ENCODE data around the gene ITIH3.

Gene ITIH3

DNA sequence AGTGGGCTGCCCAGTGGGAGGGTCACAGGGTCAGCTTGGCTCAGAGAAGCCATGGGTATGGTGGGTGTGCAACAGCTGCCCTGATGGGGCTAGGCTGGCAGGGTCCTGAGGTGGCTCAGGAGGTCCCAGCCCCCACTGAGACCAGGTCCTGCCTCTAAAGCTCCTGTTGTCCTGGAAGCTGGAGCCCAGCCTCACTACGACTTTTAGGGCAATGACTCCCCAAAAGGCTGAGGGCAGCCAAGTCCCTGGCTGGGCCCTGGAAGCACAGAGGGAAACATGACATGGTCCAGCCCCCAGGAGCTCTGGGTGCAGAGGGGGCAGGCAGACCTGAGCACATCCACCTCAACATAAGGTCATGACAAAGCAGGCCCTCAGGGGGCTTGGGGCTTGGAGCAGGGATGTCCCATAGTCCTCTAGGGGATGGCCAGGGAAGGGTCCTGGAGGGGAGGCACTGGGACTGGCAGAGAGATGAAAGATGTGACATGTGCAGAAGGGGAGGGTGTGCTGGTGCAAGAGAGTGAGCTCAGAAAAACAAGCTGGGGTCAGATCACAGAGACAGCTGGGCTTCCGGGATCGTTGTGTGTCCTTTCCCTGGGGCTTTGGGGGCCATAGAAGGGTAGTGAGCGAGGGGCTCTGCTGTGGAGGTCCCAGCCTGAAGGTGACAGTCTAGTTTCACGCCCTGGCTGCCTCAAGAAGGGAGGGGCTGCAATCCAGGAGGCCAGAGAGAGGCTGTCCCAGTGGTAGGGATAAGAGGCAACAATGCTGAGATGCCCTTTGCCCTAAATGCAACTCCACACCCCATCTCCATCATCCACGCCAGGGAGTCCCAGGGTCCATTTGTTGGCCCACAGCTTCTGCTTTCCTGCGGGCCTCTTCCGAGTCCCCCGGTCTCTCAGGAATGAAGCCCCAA is 639 bp upstream of the ITIH3 start:
- DNase-seq (ENCODE audit: low spot score): no peak

DNA sequence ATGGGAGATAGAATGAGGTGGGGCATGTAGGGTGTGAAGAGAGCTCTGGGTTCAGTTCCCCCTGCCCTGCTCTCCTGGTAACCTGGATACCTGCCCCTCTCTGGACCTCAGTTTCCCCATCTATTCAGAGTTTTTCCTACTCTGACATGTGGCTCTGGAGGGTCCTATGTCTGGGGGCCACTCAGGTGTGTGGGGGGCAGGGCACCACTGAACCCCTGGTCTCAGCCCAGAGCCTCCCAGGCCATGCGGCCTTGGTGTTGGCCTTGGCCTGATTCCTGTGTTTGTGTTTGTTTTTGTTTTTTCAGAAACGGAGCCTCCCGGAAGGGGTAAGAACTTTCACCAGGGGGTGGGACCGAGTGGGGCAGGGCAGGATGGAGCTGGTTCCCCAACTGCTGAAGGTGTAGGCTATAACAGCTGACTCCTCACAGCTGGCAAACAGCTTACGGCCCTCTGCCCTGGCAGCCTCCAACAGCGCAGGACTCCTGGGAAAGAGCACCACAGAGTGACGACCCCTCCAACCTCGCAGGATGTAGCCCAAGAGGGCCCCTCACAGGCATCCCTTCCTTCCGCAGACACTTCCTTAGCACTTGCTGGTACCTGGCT is 803 bp downstream of the ITIH3 start:
- DNase-seq (ENCODE audit: low spot score): no peak

DNA sequence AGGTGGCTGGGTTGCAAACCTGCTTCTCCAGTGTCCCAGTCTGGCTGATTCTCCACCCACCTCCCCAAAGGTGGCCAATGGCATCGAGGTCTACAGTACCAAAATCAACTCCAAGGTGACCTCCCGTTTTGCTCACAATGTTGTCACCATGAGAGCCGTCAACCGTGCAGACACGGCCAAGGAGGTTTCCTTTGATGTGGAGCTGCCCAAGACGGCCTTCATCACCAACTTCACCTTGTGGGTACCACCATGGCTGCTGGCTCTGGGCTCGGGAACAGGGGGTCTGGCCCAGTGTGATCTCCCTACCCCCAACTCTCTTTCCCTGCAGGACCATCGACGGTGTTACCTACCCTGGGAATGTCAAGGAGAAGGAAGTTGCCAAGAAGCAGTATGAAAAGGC is 1.8 kb downstream of the ITIH3 start:
- DNase-seq (ENCODE audit: low spot score): no peak

DNA sequence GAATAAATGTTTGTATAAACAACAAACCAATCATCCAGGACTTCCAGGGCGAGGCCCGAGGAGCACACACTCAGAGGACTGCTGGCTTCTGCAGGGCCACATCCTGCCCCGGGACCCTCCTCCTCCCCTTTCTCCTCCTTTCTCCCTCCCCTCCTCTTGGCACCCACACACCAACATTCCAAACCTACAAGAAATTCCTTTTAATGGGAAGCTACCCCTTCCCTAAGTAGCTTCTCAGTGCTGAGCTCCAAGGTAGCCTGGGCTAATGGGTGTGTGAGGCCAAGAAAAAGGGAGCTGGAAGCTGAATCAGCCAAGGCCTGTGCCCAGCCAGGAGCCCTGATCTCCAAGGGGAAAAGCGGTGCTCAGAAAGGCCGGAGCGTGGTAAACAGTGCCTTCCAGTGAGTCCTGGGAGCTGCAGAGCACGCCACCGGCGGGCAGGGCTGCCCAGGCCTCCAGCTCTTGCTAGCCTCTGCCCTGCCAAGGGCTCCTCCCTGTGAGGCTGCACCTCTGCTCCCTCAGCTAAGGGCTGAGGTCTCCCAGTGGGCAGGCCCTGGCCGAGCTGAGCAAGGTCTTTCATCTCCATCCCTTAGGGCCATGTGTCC is 3.9 kb downstream of the ITIH3 start:
- DNase-seq (ENCODE audit: low spot score): no peak

DNA sequence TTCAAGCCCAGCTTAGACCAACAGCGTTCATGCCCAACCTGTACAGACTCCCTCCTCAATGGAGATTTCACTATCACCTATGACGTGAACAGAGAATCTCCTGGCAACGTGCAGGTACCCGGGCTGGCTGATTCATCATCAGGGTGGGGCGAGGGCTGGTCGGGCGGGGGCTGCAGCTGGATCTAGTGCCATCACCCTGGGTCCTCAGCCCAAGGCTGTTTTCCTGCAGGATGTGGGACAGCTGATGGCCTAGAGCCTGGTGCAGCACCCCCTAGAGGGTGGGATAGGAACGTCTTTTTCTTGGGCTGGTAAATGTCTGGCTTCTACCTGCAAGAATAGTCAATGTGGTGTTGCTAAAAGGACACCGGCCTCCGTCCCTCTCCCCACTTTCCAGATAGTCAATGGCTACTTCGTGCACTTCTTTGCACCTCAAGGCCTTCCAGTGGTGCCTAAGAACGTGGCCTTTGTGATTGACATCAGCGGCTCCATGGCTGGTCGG is 4.4 kb downstream of the ITIH3 start:
- no peak for DNase-seq (ENCODE audit: low spot score)

DNA sequence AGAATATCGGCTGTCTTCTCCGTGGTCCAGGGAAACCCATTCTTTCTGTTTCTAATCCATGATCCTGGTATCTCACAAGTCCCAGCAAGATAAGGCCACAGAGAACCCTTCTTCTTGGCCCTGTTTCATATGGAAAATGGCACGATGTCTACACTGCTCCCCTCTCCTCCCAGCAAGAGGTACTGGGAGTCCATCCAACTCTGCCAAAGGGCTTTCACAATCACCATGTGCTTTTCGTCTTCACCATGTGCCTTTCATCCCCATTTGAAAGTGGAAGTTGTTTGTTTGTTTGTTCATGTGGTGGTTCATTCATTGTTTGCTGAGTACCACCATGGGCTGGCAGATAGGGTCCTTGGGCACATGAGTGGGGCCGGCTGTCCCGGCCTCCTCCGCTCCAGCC is 5.5 kb downstream of the ITIH3 start:
- no peak for DNase-seq (ENCODE audit: low spot score)

DNA sequence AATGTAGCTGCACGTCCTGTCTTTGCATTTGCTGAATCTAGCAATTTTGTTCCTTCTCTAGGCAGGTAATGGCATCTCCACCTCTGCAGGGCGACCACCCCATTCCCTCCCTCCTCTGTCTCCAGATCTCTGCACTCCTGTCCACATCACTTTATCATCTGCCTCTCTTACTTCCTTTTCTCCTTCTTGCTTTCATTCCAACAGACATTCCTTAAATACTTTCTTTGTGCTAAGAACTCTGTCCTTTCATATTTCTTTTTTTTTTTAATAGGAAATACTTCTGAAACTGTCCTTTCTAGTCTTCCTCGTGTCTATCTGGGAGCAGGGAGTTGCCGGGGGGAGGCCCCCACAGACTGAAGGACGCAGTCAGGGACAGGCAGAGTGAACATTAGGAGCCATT is 7.2 kb downstream of the ITIH3 start:
- DNase-seq (ENCODE audit: low spot score): no peak

DNA sequence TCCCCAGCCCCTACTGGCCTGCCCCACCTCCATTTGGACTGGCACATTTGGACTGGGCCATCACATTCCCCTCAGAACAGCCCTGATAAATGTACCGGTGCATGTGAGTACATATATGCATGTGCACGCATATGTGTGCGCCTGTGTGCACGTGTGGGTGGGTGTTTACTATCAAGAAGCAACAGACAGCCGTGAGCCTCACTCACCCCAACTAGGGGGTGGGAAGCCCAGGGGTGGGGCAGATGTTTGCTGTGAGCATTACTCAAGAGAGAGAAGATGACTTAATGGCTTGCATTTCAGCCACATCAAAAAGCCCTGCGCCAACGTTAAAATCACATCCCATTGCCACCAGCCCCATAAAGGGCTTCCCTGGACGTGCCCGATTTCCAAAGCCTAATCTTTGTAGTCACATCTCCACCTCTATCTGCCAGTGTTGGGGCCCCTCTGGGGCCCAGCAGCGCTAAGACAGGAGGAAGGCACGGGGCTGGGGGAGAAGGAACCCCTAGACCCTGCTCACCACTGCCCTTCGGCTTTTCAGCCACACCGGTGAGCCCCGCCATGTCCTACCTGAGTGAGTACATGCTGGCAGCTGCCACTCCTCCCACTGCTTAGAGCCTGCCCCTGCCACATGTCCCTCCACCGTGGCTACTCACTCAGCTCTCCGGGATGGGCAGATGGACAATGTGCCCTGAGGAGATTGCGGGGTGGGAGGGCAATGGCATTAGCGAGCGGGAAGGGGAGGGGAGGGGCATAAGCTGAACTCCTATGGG is 10.9 kb downstream of the ITIH3 start:
- no peak for DNase-seq (ENCODE audit: low spot score)

DNA sequence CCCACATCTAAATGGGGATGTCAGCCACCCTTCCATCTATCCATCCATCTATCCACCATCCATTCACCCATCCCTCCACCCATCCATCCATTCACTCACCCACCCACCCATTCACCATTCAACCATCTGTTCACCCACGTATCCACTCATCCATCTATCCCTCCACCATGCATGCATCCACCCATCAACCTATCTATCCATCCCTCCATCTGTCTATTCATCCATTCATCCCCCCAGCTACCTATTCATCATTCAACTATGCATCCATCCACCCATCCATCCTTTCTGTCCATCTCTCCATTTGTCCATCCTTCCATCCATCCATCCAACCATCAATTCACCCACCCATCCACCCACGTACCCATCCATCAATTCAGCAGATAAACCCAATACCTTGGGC is 14.6 kb downstream of the ITIH3 start:
- no peak for DNase-seq (ENCODE audit: low spot score)

DNA sequence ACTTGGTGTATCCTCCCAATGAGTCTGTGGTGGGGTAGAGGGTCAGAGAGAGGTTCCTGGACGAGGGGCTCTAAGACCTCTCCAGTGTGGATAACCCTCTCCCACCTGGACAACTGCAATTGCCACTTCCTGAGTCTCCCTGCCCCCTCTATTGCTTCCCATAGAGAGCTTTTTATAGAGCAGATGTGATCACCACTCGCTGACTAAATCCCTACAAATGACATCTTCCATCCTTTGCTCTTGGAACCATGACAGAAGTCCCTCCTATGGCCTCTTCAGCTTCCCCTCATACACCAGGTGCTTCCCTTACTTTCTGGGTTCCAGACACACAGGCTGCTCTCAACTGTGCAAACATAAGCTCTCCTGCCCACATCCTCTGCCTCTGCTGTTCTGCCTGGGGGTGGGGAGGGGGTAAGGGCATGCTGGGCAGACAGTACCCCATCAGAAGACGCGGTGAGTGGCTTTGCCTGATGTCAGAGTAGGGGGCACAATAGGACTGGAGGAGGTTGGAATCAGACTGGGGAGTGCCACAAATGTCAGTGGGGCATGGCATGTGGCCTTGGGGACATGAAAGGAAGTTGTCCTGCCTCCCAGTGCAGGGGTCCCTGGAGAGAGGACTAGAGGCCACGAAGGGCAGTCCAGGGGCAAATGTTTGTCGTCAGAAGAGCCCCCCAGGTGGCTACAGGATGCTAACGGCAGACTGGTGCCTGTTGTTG is 15.2 kb downstream of the ITIH3 start:
- DNase-seq (ENCODE audit: low spot score): no peak

DNA sequence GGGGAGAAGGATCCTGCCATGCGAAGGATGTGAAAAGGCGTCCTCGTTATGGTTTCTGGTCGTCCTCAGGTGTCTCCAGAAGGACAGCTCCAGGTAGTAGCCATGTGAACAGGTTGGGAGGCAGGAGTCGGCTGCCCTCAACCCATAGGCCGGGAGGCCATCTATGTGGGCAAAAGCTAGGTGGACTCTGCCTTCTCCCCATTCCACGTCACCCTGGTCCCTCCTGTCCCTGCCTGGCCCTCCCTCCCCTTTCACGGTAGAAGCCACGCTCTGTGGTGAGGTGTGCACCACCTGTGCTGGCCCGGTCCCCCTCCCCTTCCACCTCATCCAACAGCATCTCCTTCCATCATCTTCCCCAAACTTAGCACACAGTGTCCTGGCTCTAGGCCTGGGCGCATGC is 16.3 kb downstream of the ITIH3 start:
- DNase-seq (ENCODE audit: low spot score): no peak

DNA sequence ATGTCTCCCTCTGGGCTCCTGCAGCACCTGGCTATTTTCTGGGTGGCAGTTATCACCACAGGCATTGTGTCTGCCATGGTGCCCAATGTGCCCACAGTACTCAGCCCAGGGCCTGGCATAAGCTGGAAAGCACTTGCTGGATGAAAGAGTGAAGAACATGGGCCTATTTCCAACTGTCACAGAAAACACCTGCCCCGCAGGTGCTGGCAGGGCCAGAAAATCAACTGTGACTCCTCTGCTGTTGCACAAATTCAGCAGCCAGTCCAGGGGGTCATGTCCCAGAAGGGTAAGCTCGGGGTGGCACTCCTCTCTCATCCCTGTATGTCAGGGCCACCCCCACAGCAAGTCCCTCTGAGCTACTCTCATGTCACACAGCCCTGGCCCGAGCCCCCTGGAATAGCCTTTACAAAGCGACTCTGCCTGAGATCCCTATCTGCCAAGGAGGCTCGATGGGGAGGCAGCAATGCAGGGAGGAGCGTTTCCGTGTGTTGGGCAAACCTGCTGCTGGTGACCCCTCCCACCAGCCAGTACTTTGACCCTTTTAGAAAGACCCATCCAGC is 16.9 kb downstream of the ITIH3 start:
- no peak for DNase-seq (ENCODE audit: low spot score)

DNA sequence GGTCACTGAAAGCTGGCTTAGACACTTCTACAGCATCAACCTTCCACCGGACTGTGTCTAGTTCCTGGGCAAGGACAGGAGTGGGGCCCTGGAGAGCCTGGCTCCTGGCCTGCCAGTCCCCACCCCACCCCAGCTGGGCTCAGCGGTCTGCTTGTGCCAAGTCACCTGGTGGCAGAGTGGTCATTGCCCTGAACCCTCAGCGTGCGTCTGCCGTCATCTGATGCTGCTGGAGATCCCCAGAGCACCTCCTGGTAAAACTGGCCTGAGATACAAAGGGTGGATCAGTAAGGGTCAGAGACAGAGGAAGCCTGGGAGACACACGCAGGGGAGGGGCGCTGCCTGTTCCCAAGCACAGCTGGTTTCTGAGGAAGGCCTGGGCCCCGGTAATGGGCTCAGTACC is 19.2 kb downstream of the ITIH3 start:
- no peak for DNase-seq (ENCODE audit: low spot score)

DNA sequence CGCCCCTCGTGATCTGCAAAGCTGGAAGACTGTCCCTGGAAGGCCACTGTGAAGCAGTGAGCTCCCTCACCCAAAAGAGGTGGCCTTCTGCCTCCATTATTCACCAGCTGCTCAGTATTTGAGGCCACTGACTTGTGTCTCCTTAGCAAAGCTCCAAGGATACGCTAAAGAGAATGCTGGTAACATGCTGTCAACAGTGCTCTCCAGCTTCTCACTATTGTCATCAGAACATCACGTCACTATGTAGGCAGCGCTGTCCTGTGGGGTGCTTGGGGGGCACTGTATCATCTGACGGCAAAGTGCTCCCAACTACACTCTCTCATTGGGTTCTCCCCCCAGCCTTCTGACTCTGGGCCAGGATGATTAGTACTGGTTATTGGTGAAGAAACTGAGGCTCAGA is 21.6 kb downstream of the ITIH3 start:
- DNase-seq (ENCODE audit: low spot score): no peak

DNA sequence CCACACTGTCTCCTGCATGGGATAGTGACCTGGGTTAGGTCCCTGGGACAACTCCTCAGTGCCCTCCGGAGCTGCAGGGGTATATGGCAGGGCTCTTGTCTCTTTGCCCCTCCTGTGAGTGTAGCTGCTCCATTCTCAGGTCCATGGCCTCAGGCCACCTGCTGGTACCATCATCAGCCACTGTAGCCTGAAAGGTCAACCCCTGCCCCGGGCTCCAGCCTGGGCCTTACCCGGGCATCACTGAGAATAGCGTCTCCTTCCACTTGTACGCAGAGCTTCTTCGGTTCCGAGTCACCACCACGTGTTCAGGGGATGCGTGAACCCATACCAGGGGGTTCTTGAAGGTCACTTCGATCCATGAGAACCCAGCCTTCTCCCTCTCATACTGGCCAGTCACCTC is 22.1 kb downstream of the ITIH3 start:
- no peak for DNase-seq (ENCODE audit: low spot score)

DNA sequence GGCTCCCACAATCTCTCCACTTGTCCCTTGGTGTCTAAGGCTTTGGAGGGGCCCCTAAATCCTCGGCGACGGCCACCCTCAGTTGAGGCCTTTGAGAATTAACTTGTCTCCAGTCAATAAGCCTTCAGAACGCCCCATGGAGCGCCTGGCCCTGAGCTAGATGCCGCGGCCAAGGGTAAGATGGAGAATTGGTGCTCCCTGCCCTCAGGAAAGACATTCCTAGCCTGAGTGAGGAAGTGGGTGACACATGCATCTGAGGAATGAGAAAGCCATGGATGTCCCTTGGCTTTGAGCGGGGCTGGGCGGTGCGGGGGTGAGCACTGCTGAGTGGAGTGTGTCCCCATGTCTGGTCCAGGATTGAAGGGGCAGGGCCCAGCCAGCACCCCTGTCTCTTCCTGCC is 22.6 kb downstream of the ITIH3 start:
- no peak for DNase-seq (ENCODE audit: low spot score)

DNA sequence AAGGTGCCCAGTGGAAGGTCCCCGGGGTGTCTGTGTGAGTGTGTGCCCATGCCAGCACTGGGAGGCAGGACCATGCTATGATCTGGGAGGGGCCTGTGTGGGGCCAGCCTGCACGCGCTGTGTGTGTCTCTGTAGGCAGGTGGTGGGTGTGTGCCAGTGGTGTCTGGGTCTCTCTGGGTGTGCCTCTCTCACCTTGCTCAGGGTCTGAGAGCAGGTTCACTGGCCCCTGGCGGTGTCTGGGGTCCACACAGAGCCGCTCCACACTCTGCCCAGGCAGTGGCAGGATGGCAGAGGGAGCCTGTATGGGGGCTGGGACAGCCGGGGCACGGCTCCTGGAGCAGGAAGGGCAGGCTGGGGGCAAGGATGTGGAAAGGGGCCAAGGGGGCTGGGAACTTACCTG is 23.3 kb downstream of the ITIH3 start:
- DNase-seq (ENCODE audit: low spot score): no peak

DNA sequence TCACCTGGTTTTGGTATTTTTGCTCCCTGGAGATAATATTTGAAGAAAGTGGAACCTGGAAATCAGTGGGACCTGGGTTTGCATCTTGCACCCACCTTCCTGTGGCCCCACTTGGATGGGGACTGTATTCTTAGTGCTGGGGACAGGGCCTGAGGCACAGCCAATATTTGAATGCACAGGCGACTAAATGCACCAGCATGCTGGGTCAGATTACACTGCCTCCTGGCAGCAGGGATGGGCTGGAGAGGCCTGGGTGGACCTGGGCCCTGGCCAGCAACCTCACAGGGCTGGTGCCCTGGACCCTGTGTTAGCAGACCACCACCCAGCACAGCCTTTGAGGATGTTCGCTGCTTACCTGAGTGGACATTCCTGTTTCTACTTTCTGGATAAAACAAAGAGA is 25.3 kb downstream of the ITIH3 start:
- no peak for DNase-seq (ENCODE audit: low spot score)

DNA sequence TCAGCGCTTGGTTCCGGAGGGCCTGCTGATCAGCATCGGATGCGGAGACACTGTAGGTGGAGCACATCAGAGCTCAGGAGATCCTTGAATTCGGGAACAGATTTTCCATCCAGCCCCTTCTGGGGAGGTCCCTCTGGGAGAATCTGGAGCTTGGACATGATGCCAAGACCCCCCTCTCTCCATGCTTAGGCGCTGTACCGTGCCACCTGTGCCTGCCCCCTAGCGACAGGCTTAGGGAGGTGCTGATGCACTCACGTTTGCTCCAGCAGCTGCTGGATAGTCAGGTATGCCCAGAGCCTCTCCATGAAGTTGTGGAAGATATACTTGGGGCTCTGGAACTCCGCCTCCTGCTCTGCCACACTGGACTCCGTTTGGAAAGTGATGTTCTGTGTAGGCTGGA is 26.1 kb downstream of the ITIH3 start:
- DNase-seq (ENCODE audit: low spot score): no peak

DNA sequence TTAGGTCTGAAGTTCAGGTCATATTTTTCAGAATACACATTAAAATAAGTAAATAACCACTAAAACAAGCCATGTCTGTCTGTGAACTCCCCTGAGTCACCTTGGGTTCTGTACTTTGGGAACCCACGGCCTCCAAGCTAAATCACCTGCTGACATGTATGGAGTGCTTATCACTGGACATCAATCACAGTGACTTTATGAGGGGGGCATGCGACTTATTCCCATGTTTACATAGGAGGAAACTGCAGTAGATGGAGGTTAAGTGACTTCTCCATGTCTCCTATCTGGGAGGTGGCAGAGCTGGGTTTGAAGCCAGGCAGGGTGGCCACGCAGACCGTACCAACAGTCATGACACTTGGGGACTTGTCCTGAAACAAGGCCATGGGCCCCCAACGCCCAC is 27.8 kb downstream of the ITIH3 start:
- DNase-seq (ENCODE audit: low spot score): no peak

DNA sequence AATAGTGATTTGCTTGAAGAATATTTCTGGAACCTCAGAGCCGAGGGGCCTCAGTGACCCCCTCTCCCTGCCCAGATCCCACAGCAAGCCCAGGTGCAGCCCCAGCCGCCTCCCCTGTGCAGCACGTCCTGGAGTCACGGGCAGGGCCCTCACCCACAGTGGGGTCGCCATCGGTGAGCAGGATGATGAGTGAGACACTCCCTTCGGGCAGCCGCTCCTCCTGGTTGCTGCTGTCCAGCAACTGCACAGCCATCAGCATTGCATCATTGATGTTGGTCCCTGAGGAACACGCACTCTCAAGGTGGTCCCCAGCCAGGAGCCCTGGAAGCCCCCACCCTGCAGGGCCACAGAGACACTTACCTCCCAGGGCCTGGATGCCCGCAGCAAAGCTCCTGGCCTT is 29.4 kb downstream of the ITIH3 start:
- no peak for DNase-seq (ENCODE audit: low spot score)

DNA sequence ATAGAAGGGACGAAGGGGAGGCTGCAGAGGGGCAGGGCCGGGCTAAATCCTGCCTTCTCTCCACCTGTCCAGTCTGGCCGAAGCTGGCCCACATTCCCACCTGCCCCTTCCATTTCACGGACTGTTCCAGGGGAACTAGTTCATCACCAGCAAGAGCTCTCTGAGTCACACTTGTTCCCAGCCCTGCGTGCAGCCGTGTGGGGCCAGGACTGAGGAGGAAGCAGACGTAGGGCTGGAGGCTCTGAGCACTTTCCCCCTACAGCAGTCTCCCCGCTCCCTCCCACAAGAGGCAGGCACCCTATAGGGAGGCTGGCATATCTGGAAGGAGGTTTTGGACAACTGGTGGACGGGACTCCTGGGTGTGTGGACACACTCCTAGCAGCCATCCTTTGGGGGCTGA is 32.8 kb downstream of the ITIH3 start:
- DNase-seq (ENCODE audit: low spot score): no peak

Data from CD4-positive, alpha-beta T cell treated with Interleukin-15 for 4 hours (primary cell).